ENCODE results near the gene SORL1.

Gene SORL1

GRCh38 chr11:121592708-121593107 is 140.6 kb downstream of the SORL1 start:
- Histone ChIP-seq H3F3A (ENCODE audit: insufficient read depth, low read length) (peaks cover 10% of the 10 kb centered on the region; the same call in 1 of the 2 replicates), H3K9me3 (ENCODE audit: low read length) (no peaks in the 10 kb centered on the region), H3K4me1 (ENCODE audit: insufficient read depth, low read length, severe bottlenecking) (peaks cover 35% of the 10 kb centered on the region), H3K36me3 (ENCODE audit: insufficient read depth, low read length) (peaks cover 98% of the 10 kb centered on the region), H4K20me1 (ENCODE audit: insufficient read depth, low read length) (no peaks in the 10 kb centered on the region), H3K79me2 (ENCODE audit: insufficient read depth, low read length) (no peaks in the 10 kb centered on the region), H3K9me2 (ENCODE audit: low read depth, low read length) (no peaks in the 10 kb centered on the region), H2AFZ (ENCODE audit: low read length) (no peak overlapping the region), H3K4me2 (ENCODE audit: low read length) (no peak overlapping the region), H3K9ac (ENCODE audit: low read length) (no peak overlapping the region), H3K4me3 (ENCODE audit: low read depth, low read length, poor library complexity, severe bottlenecking) (no peak overlapping the region), H3K27me3 (ENCODE audit: insufficient read depth, low read length) (no peaks in the 10 kb centered on the region), H3K27ac (ENCODE audit: low read depth, low read length, poor library complexity, severe bottlenecking) (no peak overlapping the region)
- no peak for TF ChIP-seq CTCF (IDR thresholded peaks at IDR 0.05; ENCODE audit: low read length)
- TF ChIP-seq EZH2 (IDR thresholded peaks at IDR 0.05; ENCODE audit: borderline replicate concordance, low read length), result no peak

DNA sequence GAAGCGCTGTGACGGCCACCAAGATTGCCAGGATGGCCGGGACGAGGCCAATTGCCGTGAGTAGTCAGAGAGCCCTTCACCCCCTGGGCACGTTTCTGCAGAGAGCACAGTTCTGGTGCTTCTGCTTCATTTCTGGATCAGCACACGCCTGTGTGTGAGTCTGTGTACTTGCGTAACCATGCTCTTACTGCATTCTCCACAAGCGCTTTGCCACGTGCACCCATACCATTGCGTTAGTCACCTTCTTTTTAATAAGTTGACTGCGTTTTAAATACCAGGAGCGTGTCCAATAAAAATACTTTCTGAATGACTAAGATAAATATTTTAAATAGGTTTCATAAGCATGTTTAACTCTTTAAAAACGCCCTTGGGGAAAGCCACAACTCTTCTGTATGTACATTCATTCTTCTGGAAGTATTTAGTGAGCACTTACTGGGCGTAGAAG is 143.6 kb downstream of the SORL1 start:
- Histone ChIP-seq H3K4me2 (ENCODE audit: low read length) (no peak overlapping the region), H4K20me1 (ENCODE audit: insufficient read depth, low read length) (no peaks in the 10 kb centered on the region)
- TF ChIP-seq CTCF (IDR thresholded peaks at IDR 0.05; ENCODE audit: low read length) (no peak), EZH2 (IDR thresholded peaks at IDR 0.05; ENCODE audit: borderline replicate concordance, low read length) (no peak)

GRCh38 chr11:121596195-121597155 is 144.4 kb downstream of the SORL1 start:
- Histone ChIP-seq H3K27me3 (ENCODE audit: insufficient read depth, low read length) (no peaks in the 10 kb centered on the region), H3K79me2 (ENCODE audit: insufficient read depth, low read length) (no peaks in the 10 kb centered on the region), H3K4me3 (ENCODE audit: low read depth, low read length, poor library complexity, severe bottlenecking) (no peak overlapping the region), H4K20me1 (ENCODE audit: insufficient read depth, low read length) (no peaks in the 10 kb centered on the region), H3K9ac (ENCODE audit: low read length) (no peak overlapping the region), H3F3A (ENCODE audit: insufficient read depth, low read length) (no peaks in the 10 kb centered on the region), H3K4me1 (ENCODE audit: insufficient read depth, low read length, severe bottlenecking) (no peaks in the 10 kb centered on the region), H3K9me3 (ENCODE audit: low read length) (no peaks in the 10 kb centered on the region), H3K4me2 (ENCODE audit: low read length) (no peak overlapping the region), H2AFZ (ENCODE audit: low read length) (no peak overlapping the region), H3K36me3 (ENCODE audit: insufficient read depth, low read length) (peaks cover 91% of the 10 kb centered on the region), H3K9me2 (ENCODE audit: low read depth, low read length) (no peaks in the 10 kb centered on the region), H3K27ac (ENCODE audit: low read depth, low read length, poor library complexity, severe bottlenecking) (no peak overlapping the region)
- TF ChIP-seq CTCF (IDR thresholded peaks at IDR 0.05; ENCODE audit: low read length), result no peak
- TF ChIP-seq EZH2 (IDR thresholded peaks at IDR 0.05; ENCODE audit: borderline replicate concordance, low read length), result no peak

More for the DNA sequence above, 143.6 kb downstream of the SORL1 start:
- Histone ChIP-seq H3K27me3 (ENCODE audit: insufficient read depth, low read length) (no peaks in the 10 kb centered on the region), H3K9me2 (ENCODE audit: low read depth, low read length) (no peaks in the 10 kb centered on the region), H3K9ac (ENCODE audit: low read length) (no peak overlapping the region), H3K4me3 (ENCODE audit: low read depth, low read length, poor library complexity, severe bottlenecking) (no peak overlapping the region), H3F3A (ENCODE audit: insufficient read depth, low read length) (no peaks in the 10 kb centered on the region), H3K27ac (ENCODE audit: low read depth, low read length, poor library complexity, severe bottlenecking) (no peak overlapping the region), H2AFZ (ENCODE audit: low read length) (no peak overlapping the region), H3K4me1 (ENCODE audit: insufficient read depth, low read length, severe bottlenecking) (peaks cover 6% of the 10 kb centered on the region), H3K36me3 (ENCODE audit: insufficient read depth, low read length) (peaks cover 96% of the 10 kb centered on the region), H3K79me2 (ENCODE audit: insufficient read depth, low read length) (no peaks in the 10 kb centered on the region), H3K9me3 (ENCODE audit: low read length) (no peaks in the 10 kb centered on the region)
